ENCODE data around the gene TCAF1. TPM values are rescaled to one million over a fixed set of nuclear protein-coding genes. Genes with fewer than 3 reads are reported as not detected.

TCAF1 gene
- total and polyA plus RNA-seq, 2 donors (not counting 3 experiments of a cell fraction or from before 2014, with no cell fraction given): 29.0 to 48.3 TPM

- ChIA-PET POLR2A (interaction anchor here (1.0 to 1.2 kb wide), 2 partner anchors 10 to 19 kb away, joined by 4 read pairs; partner anchors contain the start of gene TCAF1), CTCF (interaction anchor here (1.0 to 3.7 kb wide), 2 partner anchors 10 to 146 kb away, joined by 4 to 33 read pairs; no protein-coding TSS in a partner anchor)
- no TSS peak for BruUV-seq (replicated peaks)
- Histone ChIP-seq H3K27me3 (ENCODE audit: control insufficient read depth in 2 of 2, insufficient read depth in 2 of 2, low read length in 2 of 2) (no peaks in the 10 kb centered on the region), H3K4me3 (replicated peaks in 1 of 3; ENCODE audit: insufficient read depth in 1 of 3, low read depth in 1 of 3, low read length in 3 of 3) (peak overlapping the region; percentile 25 to 78 (median 67)), H3K36me3 (ENCODE audit: control insufficient read depth in 2 of 2, extremely low read depth in 1 of 2, insufficient read depth in 2 of 2, low read length in 2 of 2) (no peaks in the 10 kb centered on the region), H3K9me3 (replicated peaks; ENCODE audit: control insufficient read depth, insufficient read depth, low read length) (no peaks in the 10 kb centered on the region), H4K20me1 (replicated peaks; ENCODE audit: control insufficient read depth, extremely low read depth, insufficient read depth, low read length) (no peaks in the 10 kb centered on the region), H2AFZ (ENCODE audit: low read depth, low read length) (peak overlapping the region; percentile 87), H3K4me2 (ENCODE audit: insufficient read depth, low read length) (peak overlapping the region; percentile 95), H3K9ac (replicated peaks; ENCODE audit: extremely low read depth, insufficient read depth, low read length) (peak overlapping the region; percentile 80), H3K79me2 (ENCODE audit: control insufficient read depth, insufficient read depth, low read length) (no peaks in the 10 kb centered on the region), H3K9me1 (replicated peaks; ENCODE audit: control insufficient read depth, extremely low read depth, insufficient read depth, low read length) (no peaks in the 10 kb centered on the region), H3K27ac (ENCODE audit: insufficient read depth, low read depth, low read length) (peak overlapping the region; percentile 20), H3K4me1 (ENCODE audit: control insufficient read depth, extremely low read depth, insufficient read depth, low read length) (peaks cover 9% of the 10 kb centered on the region)
- intact Hi-C loops (cut with micrococcal nuclease): loop anchor here (1.0 kb wide), 1 partner anchor 18 kb away; no protein-coding TSS in a partner anchor
- FAIRE-seq: peak; percentile 81
- dilution Hi-C loops (cut with MboI; ENCODE audit: extremely low pct_ligation_motif_present, low sequenced_read_pairs): no loop called here
- DNase-seq (ENCODE audit: low read depth, low spot score): peak; percentile 68
- TF ChIP-seq EZH2 (IDR thresholded peaks at IDR 0.05; ENCODE audit: borderline replicate concordance, low read depth, low read length, severe bottlenecking) (no peak), POLR2A (IDR thresholded peaks at IDR 0.05; ENCODE audit: low read depth, low read length) (peak; percentile 63), POLR2AphosphoS5 (IDR thresholded peaks at IDR 0.05; ENCODE audit: insufficient read depth, low read depth, low read length) (peak; percentile 51), FOS (IDR thresholded peaks at IDR 0.05; ENCODE audit: borderline replicate concordance, insufficient read depth, low read length) (no peak), MYC (IDR thresholded peaks at IDR 0.05; ENCODE audit: low read depth, low read length) (no peak), CTCF (IDR thresholded peaks at IDR 0.05; ENCODE audit: extremely low read depth in 1 of 2, insufficient read depth in 1 of 2, low read depth in 1 of 2, low read length in 2 of 2) (no peak)
Observed at GRCh38 chr7:143882604-143883078, 19.3 kb downstream of the TCAF1 start.
